ENCODE measurements around the gene MALRD1. TPM values are rescaled to one million over a fixed set of nuclear protein-coding genes. Genes with fewer than 3 reads are reported as not detected.

Gene MALRD1
- total and polyA plus RNA-seq, 2 experiments from 2014 or later = 17.8 to 52.6 TPM

DNA sequence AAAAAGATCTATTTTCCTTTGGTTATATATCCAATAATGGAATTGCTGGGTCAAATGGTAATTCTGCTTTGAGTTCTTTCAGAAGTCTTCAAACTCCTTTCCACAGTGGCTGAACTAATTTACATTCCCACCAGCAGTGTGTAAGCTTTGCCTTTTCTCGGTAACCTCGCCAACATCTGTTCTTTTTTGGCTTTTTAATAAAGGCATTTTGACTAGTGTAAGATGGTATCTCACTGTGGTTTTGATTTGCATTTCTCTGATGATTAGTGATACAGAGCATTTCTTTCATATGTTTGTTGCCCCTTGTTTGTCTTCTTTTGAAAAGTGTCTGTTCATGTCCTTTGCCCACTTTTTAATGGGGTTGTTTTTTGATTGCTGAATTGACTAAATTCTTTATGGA is 285.0 kb downstream of the MALRD1 start:
- no peaks in the 10 kb centered on the region for H3K27me3 ChIP-seq
- H3K27ac ChIP-seq = no peak overlapping the region
- H3K9me3 ChIP-seq (ENCODE audit: low read depth) = no peaks in the 10 kb centered on the region
- DNase-seq (ENCODE audit: low spot score) = no peak
- no peaks in the 10 kb centered on the region for H3K79me2 ChIP-seq
- no peak overlapping the region for H3K4me2 ChIP-seq
- no peak overlapping the region for H2AFZ ChIP-seq
- H3K4me3 ChIP-seq = no peak overlapping the region
- H3K36me3 ChIP-seq (replicated peaks; ENCODE audit: insufficient read depth, low read depth) = no peaks in the 10 kb centered on the region
- WGBS (ENCODE audit: low lambda C conversion rate, missing lambda C conversion rate) = 91% methylated on average over 2 of the region's 2 CpGs
- no peak for TF ChIP-seq EZH2 (IDR thresholded peaks at IDR 0.05; ENCODE audit: borderline replicate concordance)
- TF ChIP-seq, protein P1, sequence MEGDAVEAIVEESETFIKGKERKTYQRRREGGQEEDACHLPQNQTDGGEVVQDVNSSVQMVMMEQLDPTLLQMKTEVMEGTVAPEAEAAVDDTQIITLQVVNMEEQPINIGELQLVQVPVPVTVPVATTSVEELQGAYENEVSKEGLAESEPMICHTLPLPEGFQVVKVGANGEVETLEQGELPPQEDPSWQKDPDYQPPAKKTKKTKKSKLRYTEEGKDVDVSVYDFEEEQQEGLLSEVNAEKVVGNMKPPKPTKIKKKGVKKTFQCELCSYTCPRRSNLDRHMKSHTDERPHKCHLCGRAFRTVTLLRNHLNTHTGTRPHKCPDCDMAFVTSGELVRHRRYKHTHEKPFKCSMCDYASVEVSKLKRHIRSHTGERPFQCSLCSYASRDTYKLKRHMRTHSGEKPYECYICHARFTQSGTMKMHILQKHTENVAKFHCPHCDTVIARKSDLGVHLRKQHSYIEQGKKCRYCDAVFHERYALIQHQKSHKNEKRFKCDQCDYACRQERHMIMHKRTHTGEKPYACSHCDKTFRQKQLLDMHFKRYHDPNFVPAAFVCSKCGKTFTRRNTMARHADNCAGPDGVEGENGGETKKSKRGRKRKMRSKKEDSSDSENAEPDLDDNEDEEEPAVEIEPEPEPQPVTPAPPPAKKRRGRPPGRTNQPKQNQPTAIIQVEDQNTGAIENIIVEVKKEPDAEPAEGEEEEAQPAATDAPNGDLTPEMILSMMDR (IDR thresholded peaks at IDR 0.05; ENCODE audit: poor library complexity) = no peak
- no peak for TF ChIP-seq EZH2phosphoT487 (IDR thresholded peaks at IDR 0.05; ENCODE audit: low read depth, severe bottlenecking, unreplicated experiment)
- no peaks in the 10 kb centered on the region for H3K9me2 ChIP-seq (replicated peaks; ENCODE audit: insufficient read depth)
- H4K20me1 ChIP-seq (ENCODE audit: insufficient read depth, poor library complexity, severe bottlenecking) = no peaks in the 10 kb centered on the region
- H3K4me1 ChIP-seq (ENCODE audit: insufficient read depth) = no peaks in the 10 kb centered on the region

DNA sequence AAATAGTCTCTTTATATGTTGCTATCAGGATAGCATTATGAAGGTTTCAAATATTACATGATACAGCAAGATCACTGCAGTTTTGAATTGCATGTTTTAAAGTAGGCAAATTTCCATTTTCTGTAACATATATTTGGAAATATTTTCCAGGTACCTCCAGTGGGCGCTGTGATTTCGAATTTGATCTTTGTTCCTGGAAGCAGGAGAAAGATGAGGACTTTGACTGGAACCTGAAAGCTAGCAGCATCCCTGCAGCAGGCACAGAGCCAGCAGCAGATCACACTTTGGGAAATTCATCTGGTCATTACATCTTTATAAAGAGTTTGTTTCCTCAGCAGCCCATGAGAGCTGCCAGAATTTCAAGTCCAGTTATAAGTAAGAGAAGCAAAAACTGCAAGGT is 299.0 kb downstream of the MALRD1 start:
- peak; percentile 12 for DNase-seq (ENCODE audit: low spot score)
- Histone ChIP-seq H3K4me3 (no peak overlapping the region), H3K4me2 (no peak overlapping the region), H3K79me2 (no peaks in the 10 kb centered on the region), H3K9me3 (ENCODE audit: low read depth) (no peaks in the 10 kb centered on the region), H2AFZ (no peak overlapping the region), H4K20me1 (ENCODE audit: insufficient read depth, poor library complexity, severe bottlenecking) (no peaks in the 10 kb centered on the region), H3K36me3 (replicated peaks; ENCODE audit: insufficient read depth, low read depth) (no peaks in the 10 kb centered on the region), H3K4me1 (ENCODE audit: insufficient read depth) (no peaks in the 10 kb centered on the region), H3K9me2 (replicated peaks; ENCODE audit: insufficient read depth) (no peaks in the 10 kb centered on the region), H3K27ac (no peak overlapping the region), H3K27me3 (no peaks in the 10 kb centered on the region)
- 11% methylated on average over 2 of the region's 2 CpGs for WGBS (ENCODE audit: low lambda C conversion rate, missing lambda C conversion rate)
- TF ChIP-seq, protein P1 (IDR thresholded peaks at IDR 0.05; ENCODE audit: poor library complexity) = peak; percentile 45
- no peak for TF ChIP-seq EZH2 (IDR thresholded peaks at IDR 0.05; ENCODE audit: borderline replicate concordance)

DNA sequence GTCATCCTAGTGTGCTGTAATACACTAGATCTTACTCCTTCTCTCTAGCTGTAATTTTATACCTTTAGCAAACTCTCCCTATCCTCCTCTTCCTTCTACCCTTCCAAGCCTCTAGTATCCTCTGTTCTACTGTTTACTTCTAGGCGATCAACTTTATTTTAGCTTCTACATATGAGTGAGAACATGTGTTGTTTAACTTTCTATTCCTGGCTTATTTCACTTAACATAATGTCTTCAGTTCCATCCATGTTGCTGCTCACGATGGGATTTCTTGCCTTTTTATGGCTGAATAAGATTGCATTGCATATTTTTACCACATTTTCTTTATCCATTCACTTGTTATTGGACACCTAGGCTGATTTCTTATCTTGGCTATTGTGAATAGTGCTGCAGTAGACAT is 318.6 kb downstream of the MALRD1 start:
- no peaks in the 10 kb centered on the region for H3K9me3 ChIP-seq (ENCODE audit: low read depth)
- H2AFZ ChIP-seq = no peak overlapping the region
- TF ChIP-seq, protein P1 (IDR thresholded peaks at IDR 0.05; ENCODE audit: poor library complexity) = no peak
- TF ChIP-seq EZH2phosphoT487 (IDR thresholded peaks at IDR 0.05; ENCODE audit: low read depth, severe bottlenecking, unreplicated experiment) (no peak), EZH2 (IDR thresholded peaks at IDR 0.05; ENCODE audit: borderline replicate concordance) (no peak)
- no peak overlapping the region for H3K4me2 ChIP-seq
- no peaks in the 10 kb centered on the region for H3K36me3 ChIP-seq (replicated peaks; ENCODE audit: insufficient read depth, low read depth)
- H3K4me1 ChIP-seq (ENCODE audit: insufficient read depth) = no peaks in the 10 kb centered on the region
- H3K4me3 ChIP-seq = no peak overlapping the region
- H3K79me2 ChIP-seq = no peaks in the 10 kb centered on the region
- H4K20me1 ChIP-seq (ENCODE audit: insufficient read depth, poor library complexity, severe bottlenecking) = no peaks in the 10 kb centered on the region
- no peaks in the 10 kb centered on the region for H3K27me3 ChIP-seq
- DNase-seq (ENCODE audit: low spot score) = no peak
- 87% methylated on average over 2 of the region's 2 CpGs for WGBS (ENCODE audit: low lambda C conversion rate, missing lambda C conversion rate)
- no peak overlapping the region for H3K27ac ChIP-seq
- no peaks in the 10 kb centered on the region for H3K9me2 ChIP-seq (replicated peaks; ENCODE audit: insufficient read depth)

DNA sequence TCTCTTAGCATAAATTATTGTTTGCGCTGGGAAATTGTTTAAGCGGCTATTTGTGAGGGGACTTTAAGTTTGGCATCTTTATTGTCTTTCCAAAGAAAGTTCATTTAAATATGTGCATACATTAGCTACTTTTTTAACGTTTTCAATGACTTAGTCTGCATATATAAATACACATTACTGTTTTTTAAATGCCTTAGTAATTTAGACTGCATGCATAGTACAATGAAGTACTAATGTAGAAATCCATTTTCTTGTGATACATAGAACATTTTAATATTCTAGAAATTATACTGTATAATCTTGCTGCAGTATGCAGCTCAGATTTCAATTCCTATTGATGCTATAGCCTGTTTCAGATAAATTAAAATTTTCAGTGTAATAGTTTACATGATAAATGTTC is 325.4 kb downstream of the MALRD1 start:
- H3K79me2 ChIP-seq = no peaks in the 10 kb centered on the region
- H3K9me3 ChIP-seq (ENCODE audit: low read depth) = no peaks in the 10 kb centered on the region
- DNase-seq (ENCODE audit: low spot score) = no peak
- WGBS (ENCODE audit: low lambda C conversion rate, missing lambda C conversion rate) = 58% methylated on average over 3 of the region's 3 CpGs
- no peaks in the 10 kb centered on the region for H3K9me2 ChIP-seq (replicated peaks; ENCODE audit: insufficient read depth)
- H3K4me2 ChIP-seq = no peak overlapping the region
- no peak overlapping the region for H3K27ac ChIP-seq
- TF ChIP-seq, protein P1 (IDR thresholded peaks at IDR 0.05; ENCODE audit: poor library complexity) = no peak
- no peak for TF ChIP-seq EZH2phosphoT487 (IDR thresholded peaks at IDR 0.05; ENCODE audit: low read depth, severe bottlenecking, unreplicated experiment)
- H3K27me3 ChIP-seq = no peaks in the 10 kb centered on the region
- no peaks in the 10 kb centered on the region for H3K36me3 ChIP-seq (replicated peaks; ENCODE audit: insufficient read depth, low read depth)
- H3K4me1 ChIP-seq (ENCODE audit: insufficient read depth) = no peaks in the 10 kb centered on the region
- H2AFZ ChIP-seq = no peak overlapping the region
- H3K4me3 ChIP-seq = no peak overlapping the region
- H4K20me1 ChIP-seq (ENCODE audit: insufficient read depth, poor library complexity, severe bottlenecking) = no peaks in the 10 kb centered on the region
